Measurements from ENCODE around the gene ZACN.
"Not testable (repeated sequence)": the region's sequence is repeated elsewhere in the genome, so short reads cannot be mapped to it uniquely, and the experiment has no call there.

Gene ZACN

DNA sequence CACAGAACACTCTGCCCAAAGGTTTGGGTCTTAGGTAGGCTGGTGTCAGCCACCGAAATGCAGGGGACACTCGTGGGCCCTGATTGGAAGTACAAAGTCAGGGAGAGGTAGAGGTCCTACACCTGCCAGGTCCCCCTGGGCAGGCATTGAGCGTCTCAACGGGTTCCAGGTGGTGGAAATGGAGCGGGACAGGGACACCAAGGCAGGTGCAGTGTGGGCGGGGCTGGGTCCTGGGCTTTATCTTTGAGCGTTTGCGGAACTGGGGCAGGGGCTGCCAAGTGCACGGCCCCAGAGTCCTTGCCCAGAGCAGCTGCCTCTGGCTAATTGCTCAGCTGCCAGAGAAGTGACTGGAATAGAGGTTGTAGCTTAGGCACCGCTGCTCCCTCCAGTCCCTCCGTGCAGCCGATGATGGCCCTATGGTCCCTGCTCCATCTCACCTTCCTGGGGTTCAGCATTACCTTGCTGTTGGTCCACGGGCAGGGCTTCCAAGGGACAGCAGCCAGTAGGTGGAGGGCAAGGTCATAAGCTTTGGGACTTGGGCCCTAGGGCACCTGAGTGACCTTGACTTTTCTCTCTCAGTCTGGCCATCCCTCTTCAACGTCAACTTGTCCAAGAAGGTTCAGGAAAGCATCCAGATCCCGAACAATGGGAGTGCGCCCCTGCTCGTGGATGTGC is at the start of gene ZACN:
Gene ZACN, plus strand, starts transcription at position 323 of the 675 bp plus-strand sequence. Its CDS starts 83 bp downstream, at position 406.
- no peak for DNase-seq

DNA sequence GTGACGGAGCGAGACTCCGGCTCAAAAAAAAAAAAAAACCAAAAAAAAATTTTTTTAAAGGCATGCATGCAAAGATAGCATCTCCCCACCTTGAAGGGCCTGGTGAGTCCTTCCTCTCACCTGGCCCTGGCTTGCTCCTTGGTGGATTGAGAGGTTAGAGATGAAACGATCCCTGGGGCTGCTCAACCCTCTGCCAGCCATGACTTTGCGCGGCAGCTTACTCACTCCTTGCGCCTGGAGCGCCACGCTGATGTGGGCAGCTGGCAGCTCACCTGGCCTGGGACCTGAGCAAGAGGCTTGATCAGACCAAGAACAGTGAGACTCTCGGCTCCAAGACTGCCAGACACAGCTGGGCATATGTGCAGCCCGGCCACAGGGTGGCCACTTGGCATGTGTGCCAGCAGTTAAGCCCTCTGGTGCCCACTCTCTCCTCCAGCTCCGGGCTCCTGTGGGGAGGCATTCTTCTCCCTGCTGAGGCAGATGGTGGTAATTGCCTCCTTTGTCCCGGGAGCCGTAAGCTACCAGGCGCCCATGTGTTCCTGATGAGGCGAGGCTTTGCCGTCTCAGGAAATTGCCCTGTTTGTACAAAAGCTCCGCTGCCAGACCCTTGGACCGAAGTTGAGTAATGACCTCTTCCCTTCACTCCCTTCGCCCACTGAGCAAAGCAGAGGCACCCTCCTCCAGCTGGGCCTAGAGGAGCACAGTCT is 46.8 kb upstream of the ZACN start:
- DNase-seq, result no peak

DNA sequence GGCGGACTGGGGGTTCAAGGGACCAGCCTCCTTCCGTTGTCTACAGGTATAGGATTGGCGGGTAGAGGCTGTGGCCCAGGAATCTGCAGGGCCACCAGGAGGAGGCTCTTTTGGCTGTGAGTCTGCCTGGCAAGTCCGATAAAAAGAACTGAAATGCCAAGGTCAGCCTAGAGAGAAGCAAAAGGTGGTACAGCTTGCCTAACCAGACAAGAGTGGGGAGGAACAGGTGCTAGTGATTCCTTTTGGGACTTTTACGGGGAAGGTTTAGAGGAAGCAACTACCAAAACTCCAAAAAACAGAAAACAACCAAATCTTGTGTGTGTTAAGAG is 46.2 kb upstream of the ZACN start:
- no peak for DNase-seq

DNA sequence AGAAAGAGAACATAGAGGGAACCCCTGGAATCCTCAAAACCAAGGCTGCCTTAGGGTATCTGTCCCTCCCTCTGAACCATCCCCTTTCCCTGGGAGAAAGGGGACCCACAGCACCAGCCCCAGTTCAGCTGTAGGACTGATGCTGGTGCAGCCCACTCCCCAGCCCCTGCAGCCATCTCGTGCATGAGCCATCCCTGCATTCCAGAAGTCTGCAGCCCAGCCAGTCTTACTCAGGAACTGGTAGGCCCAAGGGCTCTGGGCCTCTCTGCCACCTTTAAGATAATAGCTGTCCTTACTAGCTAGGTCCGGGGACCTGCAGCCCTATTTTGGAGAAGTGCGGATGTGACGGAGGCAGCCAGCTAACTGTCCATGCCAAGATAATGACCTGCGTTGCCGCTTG is 45.8 kb upstream of the ZACN start:
- no peak for DNase-seq

DNA sequence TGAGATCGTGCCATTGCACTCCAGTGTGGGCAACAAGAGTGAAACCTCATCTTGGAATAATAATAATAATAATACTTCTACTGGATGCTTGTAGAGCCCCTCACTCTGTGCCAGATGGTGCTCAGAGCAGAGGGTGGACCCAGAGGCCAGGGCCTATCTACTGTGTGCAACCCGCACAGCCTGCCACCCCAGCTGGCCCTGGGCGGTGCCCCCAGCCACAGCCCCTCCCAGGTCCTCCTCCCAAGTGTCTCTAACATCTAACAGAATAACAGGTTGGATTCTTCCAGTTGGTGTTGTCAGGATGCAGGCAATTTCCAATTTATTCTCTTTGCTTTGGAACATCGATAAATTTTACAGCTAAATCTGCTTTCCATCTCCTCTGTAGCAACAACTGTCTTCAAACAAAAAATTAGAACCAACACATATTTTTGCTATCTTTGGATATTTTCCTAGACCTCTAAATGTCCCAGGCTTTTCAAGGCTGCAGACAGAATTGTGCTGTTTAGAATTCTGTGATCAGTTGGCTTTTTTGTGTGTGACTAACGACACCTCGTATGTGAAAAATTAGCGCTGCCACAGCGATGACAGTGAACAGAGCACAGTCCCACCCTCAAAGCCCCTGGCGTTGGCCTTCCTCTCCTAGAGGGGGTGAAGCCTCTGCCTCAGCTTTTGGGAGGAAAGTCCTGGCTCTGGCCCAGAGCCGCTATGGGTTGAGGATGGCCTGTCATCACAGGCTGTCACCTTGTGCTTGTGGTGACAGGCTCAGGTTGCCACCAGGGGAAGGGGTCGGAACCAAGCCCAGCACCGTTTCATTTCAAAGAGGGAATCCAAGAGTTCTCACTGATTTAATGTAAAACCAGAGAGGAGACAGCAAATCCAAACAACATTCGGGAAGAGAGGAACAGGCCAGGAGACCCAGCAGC is 44.3 kb upstream of the ZACN start:
- no peak for DNase-seq

DNA sequence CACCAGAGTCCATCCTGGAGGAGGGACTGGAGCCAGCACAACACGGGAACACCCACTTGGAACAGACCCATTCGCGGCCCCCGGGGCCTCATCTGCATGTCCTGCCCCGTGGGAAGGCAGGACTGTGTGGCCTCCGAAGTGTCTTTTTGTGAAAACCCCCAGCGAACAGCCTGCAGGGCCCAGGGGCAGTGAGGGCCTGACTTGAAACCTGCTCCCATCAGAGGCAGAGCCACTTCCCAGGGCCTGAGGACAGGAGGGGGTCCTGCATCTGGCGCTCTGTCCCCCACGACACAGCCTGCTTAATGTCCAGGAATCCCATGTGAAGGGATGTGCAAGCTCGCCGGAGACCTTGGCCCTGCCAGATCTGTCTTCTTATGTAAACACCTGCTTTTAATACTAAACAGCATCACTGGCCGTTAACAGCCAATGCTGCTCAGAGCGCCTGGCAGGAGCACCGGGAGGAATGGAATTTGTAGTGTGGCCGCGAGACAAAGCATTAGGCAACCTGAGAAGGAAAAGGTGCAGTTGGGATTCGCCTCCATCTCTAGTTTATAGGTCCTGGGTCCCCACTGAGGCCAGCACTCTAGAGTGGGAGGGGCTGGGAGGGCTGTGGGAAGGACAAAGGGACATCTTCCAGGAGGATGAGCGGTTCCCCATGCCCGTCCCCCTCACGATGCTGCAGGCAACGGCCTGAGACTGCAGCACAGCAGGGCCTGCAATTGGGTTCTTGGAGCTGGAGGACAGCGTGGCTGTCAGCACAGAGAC is 42.3 kb upstream of the ZACN start:
- no peak for DNase-seq

DNA sequence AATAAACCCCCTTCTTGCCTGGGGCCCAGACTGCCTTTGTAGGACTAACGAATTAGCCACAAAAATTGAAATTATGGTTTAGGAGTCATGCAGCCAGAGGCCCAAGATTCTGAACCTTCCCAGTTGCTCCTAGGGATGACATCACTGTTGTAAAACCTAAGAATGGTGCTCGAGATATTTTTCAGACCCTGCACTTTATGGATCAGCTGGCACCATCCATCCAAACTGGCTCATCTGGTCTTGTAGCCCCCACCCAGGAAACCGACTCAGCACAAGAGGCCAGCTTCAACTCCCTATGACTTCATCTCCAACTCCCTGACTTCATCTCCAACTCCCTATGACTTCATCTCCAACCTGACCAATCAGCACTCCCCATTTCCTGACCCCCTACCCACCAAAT is 40.9 kb upstream of the ZACN start:
- no peak for DNase-seq

DNA sequence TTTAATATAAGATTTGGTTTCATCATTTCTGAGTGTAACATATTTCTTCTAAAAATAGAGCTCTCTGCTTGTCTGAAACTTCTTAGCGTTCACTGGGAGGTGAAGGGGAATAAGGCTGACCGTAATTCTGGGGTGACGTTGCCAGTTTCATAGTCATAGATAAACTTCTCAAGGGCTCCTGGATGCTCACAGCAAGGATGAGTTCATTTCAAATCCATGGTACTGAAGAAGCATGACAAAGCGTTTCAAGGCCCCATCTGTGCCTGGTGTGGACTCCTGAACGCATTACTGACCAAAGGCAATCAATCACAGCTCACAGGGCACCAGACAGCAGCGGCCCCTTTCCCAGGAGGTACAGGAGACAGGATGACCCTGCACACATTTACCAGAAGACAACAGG is 39.9 kb upstream of the ZACN start:
- DNase-seq, result no peak

DNA sequence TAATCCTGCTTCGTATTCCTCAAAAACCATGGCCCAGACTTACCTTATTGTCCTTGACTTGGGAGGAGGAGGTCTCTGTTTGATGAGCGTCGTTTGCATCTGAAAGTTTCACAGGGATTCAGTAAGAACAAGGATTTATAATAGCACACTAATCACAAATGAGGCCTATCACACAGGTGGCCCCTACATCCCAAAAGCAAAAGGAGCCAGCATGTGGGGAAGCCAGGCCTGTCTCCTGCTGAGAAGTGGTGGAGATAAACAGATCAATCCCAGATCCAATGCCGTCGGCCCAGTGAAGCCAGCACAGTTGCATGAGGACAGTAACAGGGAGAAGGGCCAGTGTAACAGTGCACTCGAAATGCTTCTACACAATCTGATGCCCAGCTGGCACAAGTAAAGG is 38.6 kb upstream of the ZACN start:
- no peak for DNase-seq

DNA sequence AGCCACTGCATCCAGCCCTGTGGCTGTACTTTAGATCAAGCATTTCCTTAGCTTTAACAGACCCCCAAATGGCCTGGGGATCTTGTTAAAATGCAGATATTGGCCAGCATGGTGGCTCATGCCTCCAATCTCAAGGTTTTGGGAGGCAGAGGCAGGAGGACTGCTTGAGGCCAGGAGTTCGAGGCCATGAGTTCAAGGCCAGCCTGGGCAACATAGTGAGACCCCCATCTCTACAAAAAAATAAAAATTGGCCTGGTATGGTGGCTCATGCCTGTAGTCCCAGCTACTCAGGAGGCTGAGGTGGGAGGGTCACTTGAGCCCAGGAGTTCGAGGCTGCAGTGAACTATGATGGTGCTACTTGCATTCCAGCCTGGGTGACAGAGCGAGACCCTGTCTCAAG is 36.1 kb upstream of the ZACN start:
- DNase-seq, result not testable (repeated sequence)

DNA sequence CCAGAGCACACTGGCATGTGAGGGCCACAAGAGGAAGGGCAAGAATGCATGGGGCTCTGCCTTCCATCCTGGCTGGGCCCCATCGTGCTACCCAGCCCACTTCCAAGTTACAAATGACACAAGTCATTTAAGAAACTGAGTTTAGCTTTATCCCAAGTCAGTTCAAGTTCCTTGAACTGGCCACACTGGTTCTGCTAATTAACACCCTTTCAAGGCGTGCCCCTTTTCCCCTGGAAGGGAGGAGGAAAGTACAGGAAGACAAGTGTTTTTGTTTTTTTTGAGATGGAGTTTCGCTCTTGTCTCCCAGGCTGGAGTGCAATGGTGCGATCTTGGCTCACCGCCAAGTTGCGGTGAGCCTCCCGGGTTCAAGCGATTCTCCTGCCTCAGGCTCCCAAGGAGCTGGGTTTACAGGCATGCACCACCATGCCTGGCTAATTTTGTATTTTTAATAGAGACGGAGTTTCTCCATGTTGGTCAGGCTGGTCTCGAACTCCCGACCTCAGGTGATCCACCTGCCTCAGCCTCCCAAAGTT is 34.4 kb upstream of the ZACN start:
- not testable (repeated sequence) for DNase-seq

DNA sequence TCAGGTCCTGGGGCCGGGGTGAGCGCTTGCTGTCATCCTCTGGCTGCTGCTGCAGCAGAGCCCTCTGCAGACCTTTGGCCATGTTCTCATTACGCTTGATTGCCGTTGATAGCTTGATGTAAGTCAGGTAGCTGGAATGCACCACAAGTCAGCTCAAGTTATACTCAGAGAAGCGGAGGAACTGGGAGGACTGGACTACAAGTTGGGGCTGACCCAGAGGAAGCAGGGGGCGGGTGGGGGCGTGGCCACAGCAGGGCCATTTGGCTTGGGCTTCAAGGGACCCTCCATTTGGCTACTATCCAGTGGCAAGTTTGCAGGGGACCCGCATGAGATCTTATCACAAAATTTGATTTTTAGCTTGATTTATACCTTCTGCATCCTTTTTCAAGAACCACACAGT is 32.9 kb upstream of the ZACN start:
- DNase-seq, result no peak

DNA sequence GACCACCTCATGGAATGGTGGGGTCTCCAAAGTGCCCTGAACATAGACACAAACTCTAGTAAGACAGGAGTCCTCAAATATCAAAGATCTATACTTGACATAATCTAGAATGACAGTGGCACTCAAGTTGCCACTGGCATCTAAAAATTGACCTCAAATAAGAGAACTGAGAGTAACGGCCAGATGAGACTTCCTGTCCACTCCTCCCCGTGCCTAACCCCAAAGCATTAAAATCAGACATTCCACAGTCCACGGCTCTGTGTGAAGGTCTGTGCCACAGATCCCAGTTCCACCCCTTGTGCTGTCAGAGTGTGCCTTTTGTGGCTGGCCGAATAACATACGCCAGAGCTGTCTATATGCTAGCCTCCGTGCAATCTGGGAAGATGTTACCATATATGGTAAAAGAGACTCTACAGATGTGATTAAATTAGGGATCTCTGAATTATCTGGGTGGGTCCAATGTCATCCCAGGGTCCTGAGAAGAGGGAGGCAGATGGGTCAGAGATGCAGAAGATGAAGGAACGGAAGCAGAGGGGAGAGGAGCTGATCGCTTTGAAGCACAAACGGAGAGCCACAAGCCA is 30.9 kb upstream of the ZACN start:
- no peak for DNase-seq

DNA sequence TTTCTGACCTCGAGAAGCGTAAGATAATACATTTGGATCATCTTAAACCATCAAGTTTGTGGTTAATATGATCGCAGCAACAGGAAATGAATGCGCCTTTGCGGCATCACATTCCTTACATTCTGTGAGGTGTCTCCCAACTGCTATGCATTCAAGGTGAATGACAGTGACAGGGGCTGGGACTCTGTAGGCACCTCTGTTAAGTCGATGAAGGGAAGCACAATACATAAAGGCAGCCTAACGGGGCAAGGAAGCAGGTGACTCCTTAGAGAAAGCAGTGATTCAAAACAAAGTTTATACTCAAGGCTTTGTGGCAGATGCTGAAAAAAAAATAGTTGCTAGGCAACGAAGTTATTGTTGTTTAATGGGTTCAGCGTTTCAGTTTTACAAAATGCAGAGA is 30.3 kb upstream of the ZACN start:
- DNase-seq, result no peak

DNA sequence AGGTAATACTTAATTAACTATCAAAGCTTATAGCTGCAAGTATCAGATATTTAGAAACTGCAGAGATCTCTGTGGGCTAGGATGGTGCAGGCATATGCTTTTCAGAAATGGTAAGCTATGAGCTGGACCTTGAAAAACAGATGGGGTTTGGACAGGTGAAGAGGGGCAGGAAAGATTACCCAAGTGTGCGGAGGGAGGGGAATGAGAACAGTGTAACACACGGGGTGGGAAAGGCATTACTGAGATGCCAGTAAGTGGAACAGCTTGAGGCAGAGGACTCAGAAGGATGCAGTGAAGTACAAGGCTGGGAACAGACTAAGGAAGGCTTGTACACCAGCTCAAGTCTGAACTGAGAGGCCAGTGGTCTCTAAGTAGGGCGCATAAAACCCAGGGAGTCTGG is 29.7 kb upstream of the ZACN start:
- DNase-seq, result no peak

DNA sequence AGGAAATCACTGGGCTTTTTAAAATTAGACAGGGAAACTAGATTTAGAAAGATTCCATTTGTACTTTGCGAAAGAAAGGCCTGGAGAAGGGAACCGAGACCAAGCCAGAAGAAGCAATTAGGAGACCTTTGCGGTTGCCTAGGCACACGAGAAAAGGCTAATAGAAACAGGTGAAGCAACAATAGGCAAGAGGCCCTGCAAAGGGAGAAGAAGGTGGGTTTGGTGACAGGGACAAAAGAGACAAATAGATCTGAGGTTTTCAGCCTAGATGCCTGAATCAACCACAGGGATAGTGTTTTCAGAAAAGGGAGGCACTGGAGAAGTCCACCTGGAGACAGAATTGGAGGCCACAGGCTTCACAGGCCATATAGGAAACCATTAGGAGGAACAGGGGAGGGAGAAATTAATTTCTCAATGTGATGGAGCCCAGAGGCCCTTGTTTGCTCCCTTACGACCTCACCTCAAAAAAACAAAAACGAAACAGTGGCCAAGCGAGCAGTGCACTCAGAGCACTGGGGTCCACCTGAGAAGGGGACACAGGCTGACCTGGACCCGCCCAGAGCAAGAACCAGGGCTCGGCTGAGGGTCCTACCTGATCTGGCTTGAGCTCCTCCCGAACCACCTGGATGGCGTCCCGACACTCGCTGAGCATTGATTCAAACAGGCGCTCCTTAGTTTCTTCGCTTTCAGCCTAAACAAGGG is 29.0 kb upstream of the ZACN start:
- DNase-seq, result no peak

DNA sequence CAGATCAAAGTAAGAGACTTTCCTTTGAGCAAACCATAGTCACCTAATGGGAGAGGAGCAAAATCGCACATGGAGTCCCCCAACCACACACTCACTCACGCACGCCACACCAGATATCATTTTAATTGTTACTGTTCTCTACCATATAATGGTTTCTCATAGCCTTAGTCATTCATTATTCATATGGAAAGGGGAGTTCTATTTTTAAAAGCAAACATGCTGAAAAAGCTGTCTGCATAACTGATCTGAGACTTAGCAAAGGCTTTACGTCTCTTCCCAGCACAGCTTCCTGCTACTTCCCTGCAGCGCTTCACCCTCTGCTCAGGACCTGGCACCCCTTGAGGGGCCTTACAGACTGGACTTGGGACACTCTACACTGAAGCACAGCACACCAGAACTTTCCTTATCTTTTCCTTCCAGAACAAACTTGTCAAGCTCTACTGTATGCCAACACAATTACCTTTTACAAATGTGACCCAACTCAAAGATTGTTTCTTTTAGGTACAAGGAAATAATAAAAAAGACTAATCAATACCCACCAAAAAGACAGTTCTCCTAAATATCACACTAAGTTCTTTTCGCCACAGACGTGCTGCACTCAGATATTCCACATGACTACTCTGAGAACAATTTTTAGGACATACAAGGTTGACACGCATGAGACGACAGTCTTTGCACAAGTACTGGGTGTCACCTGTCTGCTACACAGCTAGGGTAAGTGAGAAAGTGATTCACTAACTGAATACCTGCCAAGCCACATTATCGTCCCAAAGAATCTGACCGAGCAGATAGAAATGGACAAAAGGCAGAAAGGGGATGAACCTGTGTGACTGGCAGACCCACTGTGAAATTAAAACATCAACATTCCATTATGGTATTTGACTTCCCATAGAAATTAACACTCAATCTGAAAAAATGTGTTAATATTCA is 28.2 kb upstream of the ZACN start:
- DNase-seq, result no peak

DNA sequence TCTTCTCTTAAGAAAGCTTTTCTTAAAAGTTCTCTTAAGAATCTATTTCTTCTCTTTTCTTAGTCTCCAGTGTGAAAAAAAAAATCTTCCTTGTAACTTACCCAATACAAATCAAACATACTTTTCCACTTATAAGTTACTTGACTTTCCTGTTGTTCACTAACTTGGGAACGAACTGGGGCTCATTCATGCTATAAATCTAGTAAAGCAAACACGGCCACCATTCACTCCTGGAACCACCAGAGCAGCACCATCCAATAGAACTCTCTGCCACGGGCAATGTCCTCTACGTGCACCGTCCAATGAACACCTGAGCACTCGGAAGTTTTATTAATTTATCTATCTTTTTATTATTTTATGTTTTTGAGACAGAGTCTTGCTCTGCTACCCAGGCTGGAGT is 27.4 kb upstream of the ZACN start:
- no peak for DNase-seq

DNA sequence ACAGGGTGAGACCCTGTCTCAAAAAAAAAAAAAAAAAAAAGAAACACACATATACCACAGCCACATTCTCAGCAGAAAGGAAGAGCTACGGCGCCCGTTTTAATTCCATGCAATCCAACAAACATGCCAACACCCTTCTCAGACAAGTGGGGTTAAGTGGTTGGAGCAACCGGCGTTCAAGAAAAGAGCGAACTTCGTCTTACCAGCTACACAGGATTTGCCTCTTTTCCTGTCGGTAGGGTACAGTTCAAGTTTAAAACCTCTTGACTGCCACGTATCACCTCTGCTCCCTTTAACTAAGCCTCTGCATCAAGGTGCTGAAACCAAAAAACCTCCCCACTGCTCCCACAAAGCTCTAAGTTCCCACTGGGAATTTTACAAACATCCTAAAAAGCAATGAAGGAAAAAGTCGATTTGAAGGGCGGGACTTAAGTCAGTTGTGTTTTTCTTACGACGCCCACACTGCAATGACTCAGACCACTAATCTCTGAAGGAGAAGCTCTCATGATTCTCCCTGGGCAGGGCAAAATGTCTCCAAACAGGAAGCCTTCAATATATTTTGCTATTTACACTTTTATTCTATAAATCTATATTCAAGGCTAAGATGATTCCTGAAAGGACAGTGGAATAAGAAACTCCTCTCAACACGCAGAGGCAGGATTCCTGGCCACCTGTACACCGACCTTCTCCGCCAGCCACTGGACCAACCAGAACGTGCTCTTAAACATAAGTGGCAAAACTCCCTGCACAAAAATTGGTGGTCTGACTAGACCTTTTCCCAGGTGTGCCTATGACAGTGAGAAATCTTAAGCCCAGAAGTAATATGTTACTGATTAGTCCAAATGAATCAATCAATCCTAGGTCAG is 25.5 kb upstream of the ZACN start:
- no peak for DNase-seq

DNA sequence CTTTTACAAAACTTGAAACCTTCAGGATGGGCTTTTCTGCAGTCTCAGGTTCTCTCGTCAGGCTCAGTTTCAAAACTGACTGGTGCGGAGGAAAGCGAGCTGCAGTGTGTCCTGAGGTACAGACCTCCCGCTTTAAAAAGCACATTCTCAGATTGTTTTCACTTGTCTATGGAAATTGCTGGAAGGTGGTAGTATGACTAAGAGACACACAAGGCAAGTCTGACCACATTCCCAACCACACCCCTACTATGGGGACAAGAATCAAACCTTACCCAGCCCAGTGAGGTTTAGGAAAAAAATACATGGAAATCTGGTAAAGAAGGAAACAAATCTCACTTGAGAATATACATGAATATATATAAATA is 24.9 kb upstream of the ZACN start:
- DNase-seq, result no peak
